Memory B cell (primary cell): ENCODE data around the gene KRT33B.
A peak's percentile ranks its signal among the peaks of the same experiment; 100 is the strongest.
"Not testable (repeated sequence)": the region's sequence is repeated elsewhere in the genome, so short reads cannot be mapped to it uniquely, and the experiment has no call there.

ENCODE experiments used
- ATAC-seq: fragments of 150-1000 bp; cut with Tn5 transposase; 2 replicates; pipeline ENCODE4 v1.10.0; 2021; ENCODE audit warnings: low read depth, mild to moderate bottlenecking, moderate library complexity
- DNase-seq, 2 donors: peaks; one replicate each; pipeline ENCODE4 v3.0.0; 2022; ENCODE audit warnings: low spot score in 2 of 2
- H3K27ac Mint-ChIP-seq: one replicate; pipeline ENCODE4 v1.8.0; 2022; ENCODE audit warnings: mild to moderate bottlenecking, moderate library complexity, mixed read lengths
- H3K27me3 Mint-ChIP-seq: one replicate; pipeline ENCODE4 v1.8.0; 2022; ENCODE audit warnings: mixed read lengths
- H3K36me3 Mint-ChIP-seq: one replicate; pipeline ENCODE4 v1.8.0; 2022; ENCODE audit warnings: mild to moderate bottlenecking, mixed read lengths
- H3K4me1 Mint-ChIP-seq: one replicate; pipeline ENCODE4 v1.8.0; 2022; ENCODE audit warnings: mixed read lengths
- H3K4me3 Mint-ChIP-seq: one replicate; pipeline ENCODE4 v1.8.0; 2022; ENCODE audit warnings: mild to moderate bottlenecking, moderate library complexity, mixed read lengths
- H3K9me3 Mint-ChIP-seq: one replicate; pipeline ENCODE4 v1.8.0; 2022; ENCODE audit warnings: mixed read lengths

Gene KRT33B

GRCh38 chr17:41347869-41348760, 21.5 kb downstream of the KRT33B start:
- peaks cover 3% of the 10 kb centered on the region for H3K36me3 Mint-ChIP-seq
- no peak for ATAC-seq
- H3K4me1 Mint-ChIP-seq: no peaks in the 10 kb centered on the region
- H3K27ac Mint-ChIP-seq: no peak overlapping the region
- DNase-seq: no peak
- H3K9me3 Mint-ChIP-seq: peaks cover 3% of the 10 kb centered on the region
- no peak overlapping the region for H3K4me3 Mint-ChIP-seq
- H3K27me3 Mint-ChIP-seq: peaks cover 11% of the 10 kb centered on the region

- H3K27me3 Mint-ChIP-seq, H3K4me3 Mint-ChIP-seq, DNase-seq, H3K4me1 Mint-ChIP-seq, H3K27ac Mint-ChIP-seq, H3K9me3 Mint-ChIP-seq, H3K36me3 Mint-ChIP-seq, ATAC-seq: not testable (repeated sequence)
Observed at GRCh38 chr17:41346421-41346820, 23.2 kb downstream of the KRT33B start.

GRCh38 chr17:41345992-41346391, 23.6 kb downstream of the KRT33B start:
- DNase-seq: no peak
- Mint-ChIP-seq H3K9me3 (peaks cover 9% of the 10 kb centered on the region), H3K4me1 (peaks cover under 1% of the 10 kb centered on the region), H3K36me3 (peaks cover 5% of the 10 kb centered on the region), H3K27ac (no peak overlapping the region), H3K27me3 (peaks cover 2% of the 10 kb centered on the region), H3K4me3 (no peak overlapping the region)
- no peak for ATAC-seq

DNA sequence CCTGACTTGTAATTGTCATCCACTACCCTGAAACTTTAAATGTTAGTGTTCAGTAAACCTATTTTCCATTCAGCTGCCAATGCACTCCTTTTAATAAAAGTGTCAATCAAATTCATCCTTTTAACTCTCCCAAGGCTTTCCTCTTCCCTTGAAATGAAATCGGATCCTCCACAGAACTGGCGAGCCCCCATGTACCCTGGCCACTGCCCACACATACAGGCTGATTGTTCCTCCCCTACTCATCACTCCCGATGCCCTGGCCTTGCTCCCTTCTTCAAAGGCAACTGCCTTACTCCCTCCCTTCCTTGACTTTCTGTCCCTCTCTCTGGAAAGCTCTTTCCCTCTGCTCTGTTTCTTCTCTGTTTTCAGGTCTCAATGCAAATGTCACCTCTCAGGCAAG, 26.6 kb downstream of the KRT33B start:
- Mint-ChIP-seq H3K36me3 (peaks cover 5% of the 10 kb centered on the region), H3K4me1 (peaks cover 16% of the 10 kb centered on the region), H3K9me3 (peaks cover 9% of the 10 kb centered on the region), H3K27me3 (peaks cover 2% of the 10 kb centered on the region), H3K27ac (no peak overlapping the region), H3K4me3 (no peak overlapping the region)
- no peak for DNase-seq
- ATAC-seq: no peak

DNA sequence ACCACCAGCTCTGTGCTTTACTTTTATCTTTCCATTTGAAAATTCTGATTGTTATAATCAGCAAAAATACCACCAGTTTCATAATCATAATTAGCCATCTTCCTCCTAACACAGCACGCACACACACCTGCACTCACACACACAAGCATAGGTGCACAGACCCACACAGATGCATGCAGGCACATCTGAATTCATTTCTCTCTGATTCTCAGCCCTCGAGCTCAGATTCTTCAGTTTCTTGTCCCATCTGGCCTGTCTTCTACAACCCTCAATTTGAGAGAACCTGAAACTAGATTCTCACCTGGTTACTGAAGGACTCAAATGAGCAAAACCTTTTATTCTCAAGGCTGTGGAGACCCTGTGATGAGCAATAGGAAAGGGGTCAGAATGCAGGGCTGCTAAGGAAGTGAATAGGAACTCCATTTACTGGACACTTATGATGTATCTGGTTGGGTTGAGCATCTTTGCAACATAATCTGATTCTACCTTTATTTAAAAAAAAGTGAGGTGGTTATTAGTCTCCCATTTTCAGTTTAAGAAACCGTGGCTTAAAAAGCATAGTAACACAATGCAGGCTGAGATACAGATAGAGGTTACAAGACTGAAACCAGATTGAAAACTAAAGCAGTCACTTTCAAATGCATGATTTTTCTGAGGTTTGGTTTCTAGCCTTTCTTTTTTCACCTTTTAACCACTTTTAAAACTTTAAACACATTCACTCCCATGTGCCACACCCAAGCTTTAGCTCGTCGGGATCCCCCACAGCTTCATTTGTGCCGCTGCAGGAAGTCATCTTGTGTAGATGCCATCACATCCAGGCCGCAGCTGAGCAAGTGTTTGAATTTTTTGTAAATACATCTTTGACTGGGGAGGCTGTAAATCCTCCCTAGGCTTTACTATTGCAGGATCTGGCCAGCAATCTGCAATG, 28.4 kb downstream of the KRT33B start:
- H3K4me1 Mint-ChIP-seq: peaks cover 16% of the 10 kb centered on the region
- peaks cover 2% of the 10 kb centered on the region for H3K27me3 Mint-ChIP-seq
- H3K4me3 Mint-ChIP-seq: no peak overlapping the region

GRCh38 chr17:41340494-41340893, 29.1 kb downstream of the KRT33B start:
- H3K4me3 Mint-ChIP-seq: no peak overlapping the region
- H3K27me3 Mint-ChIP-seq: peaks cover 2% of the 10 kb centered on the region
- ATAC-seq (no peak), DNase-seq (no peak)
- peaks cover 16% of the 10 kb centered on the region for H3K4me1 Mint-ChIP-seq
- H3K36me3 Mint-ChIP-seq: peaks cover 5% of the 10 kb centered on the region
- peaks cover 9% of the 10 kb centered on the region for H3K9me3 Mint-ChIP-seq
- H3K27ac Mint-ChIP-seq: peak overlapping the region; percentile 0

More for the DNA sequence above, 28.4 kb downstream of the KRT33B start:
- peaks cover 9% of the 10 kb centered on the region for H3K9me3 Mint-ChIP-seq
- ATAC-seq: no peak
- DNase-seq: no peak
- H3K27ac Mint-ChIP-seq: no peak overlapping the region
- peaks cover 5% of the 10 kb centered on the region for H3K36me3 Mint-ChIP-seq

GRCh38 chr17:41339571-41340172, 29.9 kb downstream of the KRT33B start:
- Mint-ChIP-seq H3K4me3 (no peak overlapping the region), H3K27ac (peak overlapping the region; percentile 62)

GRCh38 chr17:41338961-41339485, 30.6 kb downstream of the KRT33B start:
- Mint-ChIP-seq H3K4me1 (peaks cover 18% of the 10 kb centered on the region), H3K9me3 (peaks cover 9% of the 10 kb centered on the region), H3K4me3 (no peak overlapping the region), H3K27ac (peak overlapping the region; percentile 62), H3K27me3 (peaks cover 6% of the 10 kb centered on the region), H3K36me3 (peaks cover 5% of the 10 kb centered on the region)
- ATAC-seq (peak; percentile 76), DNase-seq (no peak)

More at GRCh38 chr17:41339571-41340172, 29.9 kb downstream of the KRT33B start:
- Mint-ChIP-seq H3K4me1 (peaks cover 18% of the 10 kb centered on the region), H3K36me3 (peaks cover 5% of the 10 kb centered on the region), H3K27me3 (peaks cover 5% of the 10 kb centered on the region), H3K9me3 (peaks cover 9% of the 10 kb centered on the region)
- DNase-seq: no peak
- ATAC-seq: no peak

- Mint-ChIP-seq H3K9me3 (no peaks in the 10 kb centered on the region), H3K36me3 (no peaks in the 10 kb centered on the region), H3K4me1 (peaks cover 18% of the 10 kb centered on the region), H3K4me3 (no peak overlapping the region), H3K27me3 (peaks cover 9% of the 10 kb centered on the region), H3K27ac (peak overlapping the region; percentile 6)
- no peak for DNase-seq
- no peak for ATAC-seq
Observed at GRCh38 chr17:41335747-41336146, 33.9 kb downstream of the KRT33B start.

DNA sequence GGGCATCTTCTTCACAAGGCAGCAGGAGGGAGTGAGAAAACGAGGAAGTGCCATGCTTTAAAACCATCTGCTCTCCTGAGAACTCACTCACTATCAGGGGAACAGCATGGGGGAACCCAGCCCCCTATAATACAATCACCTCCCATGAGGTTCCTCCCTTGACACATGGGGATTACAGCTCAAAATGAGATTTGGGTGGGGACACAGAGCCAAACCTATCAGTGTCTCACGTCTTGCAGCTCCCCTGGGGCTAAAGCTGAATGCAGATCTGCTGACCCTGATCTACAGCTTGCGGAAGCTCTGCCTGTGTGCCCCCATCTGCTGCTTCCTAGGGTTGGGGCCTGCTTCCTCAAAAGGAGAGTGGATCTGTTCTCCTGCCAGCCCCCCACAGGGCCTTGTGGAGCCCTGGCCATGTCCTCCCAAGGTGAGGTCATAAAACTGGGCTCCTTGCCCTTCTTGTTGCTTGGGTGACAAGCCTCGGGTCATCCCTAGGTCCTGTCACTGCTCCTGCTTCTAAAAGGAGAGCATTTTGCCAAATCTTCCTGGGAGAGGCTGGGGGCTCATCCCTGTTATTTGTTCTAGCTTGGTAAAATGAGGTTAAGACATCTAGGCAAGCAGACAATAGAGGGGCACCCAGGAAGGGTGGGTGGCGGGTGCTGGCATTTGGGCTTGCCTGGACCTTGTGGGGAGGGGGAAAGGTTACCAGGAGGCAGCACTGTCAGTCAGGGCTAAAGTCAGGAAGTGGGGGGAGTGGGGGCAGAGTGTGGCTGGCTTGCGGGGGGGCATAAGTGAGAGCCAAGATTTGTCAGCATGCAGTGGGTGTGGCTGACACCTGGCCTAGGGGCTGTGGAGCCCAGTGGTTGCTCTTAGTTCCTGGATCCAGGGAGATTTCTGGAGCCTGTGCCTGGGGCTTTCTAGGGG, 35.0 kb downstream of the KRT33B start:
- DNase-seq (no peak), ATAC-seq (peak; percentile 31)
- Mint-ChIP-seq H3K27ac (no peak overlapping the region), H3K4me3 (no peak overlapping the region), H3K27me3 (peaks cover 9% of the 10 kb centered on the region), H3K36me3 (no peaks in the 10 kb centered on the region), H3K4me1 (peaks cover 9% of the 10 kb centered on the region), H3K9me3 (no peaks in the 10 kb centered on the region)

- Mint-ChIP-seq H3K4me1 (peaks cover 5% of the 10 kb centered on the region), H3K4me3 (no peak overlapping the region), H3K27ac (no peak overlapping the region), H3K9me3 (no peaks in the 10 kb centered on the region), H3K36me3 (no peaks in the 10 kb centered on the region), H3K27me3 (peaks cover 9% of the 10 kb centered on the region)
- ATAC-seq: no peak
- no peak for DNase-seq
Observed at GRCh38 chr17:41333836-41334235, 35.8 kb downstream of the KRT33B start.

DNA sequence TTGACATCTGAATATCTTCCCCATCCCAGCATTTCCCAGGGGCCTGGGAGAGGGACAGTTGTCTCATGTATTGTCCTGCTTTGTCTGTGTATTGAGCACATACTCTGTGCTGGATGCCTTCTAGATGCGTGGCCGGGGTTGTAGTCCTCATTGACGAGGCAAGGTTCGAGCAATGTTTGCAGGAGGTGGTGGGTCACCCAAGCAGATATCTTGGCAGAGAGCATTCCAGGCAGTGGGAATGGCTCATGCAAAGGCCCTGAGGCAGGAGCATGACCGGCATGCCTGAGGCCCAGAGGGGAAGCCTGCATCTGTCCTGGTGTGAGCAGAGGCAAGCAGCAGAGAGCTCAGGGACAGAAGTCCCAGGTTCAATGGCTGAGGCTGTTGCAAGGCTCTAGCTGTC, 36.5 kb downstream of the KRT33B start:
- no peaks in the 10 kb centered on the region for H3K36me3 Mint-ChIP-seq
- H3K4me1 Mint-ChIP-seq: peaks cover 5% of the 10 kb centered on the region
- ATAC-seq (no peak), DNase-seq (no peak)
- H3K27me3 Mint-ChIP-seq: peaks cover 9% of the 10 kb centered on the region
- H3K9me3 Mint-ChIP-seq: no peaks in the 10 kb centered on the region
- H3K27ac Mint-ChIP-seq: no peak overlapping the region
- H3K4me3 Mint-ChIP-seq: no peak overlapping the region

DNA sequence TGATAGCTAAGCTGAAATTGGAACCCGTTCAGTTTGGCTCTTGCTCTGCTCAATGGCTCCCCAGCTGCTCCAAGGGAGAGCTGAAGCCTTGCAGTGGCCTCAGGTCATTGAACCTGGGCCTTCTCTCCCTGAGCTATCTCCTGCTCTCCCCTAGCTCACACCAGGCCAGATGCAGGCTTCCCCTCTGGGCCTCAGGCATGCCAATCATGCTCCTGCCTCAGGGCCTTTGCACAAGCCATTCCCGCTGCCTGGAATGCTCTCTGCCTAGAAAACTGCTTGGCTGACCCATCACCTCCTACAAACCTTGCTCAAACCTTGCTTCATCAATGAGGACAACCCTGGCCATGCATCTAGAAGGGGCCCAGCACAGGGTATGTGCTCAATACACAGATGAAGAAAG, 37.4 kb downstream of the KRT33B start:
- Mint-ChIP-seq H3K4me3 (no peak overlapping the region), H3K36me3 (no peaks in the 10 kb centered on the region), H3K27ac (no peak overlapping the region), H3K4me1 (peaks cover 5% of the 10 kb centered on the region), H3K9me3 (no peaks in the 10 kb centered on the region), H3K27me3 (peaks cover 9% of the 10 kb centered on the region)
- DNase-seq (no peak), ATAC-seq (no peak)
